Lower leg skin (tissue), 3 donors: Measurements from ENCODE around the gene FMNL2.

Experiments
- CTCF ChIP-seq, 3 donors: fragments of 450-650 bp; IDR thresholded peaks; one replicate each; pipeline ENCODE4 v1.5.1; 2016; ENCODE audit warnings: antibody characterized with exemption in 3 of 3, mild to moderate bottlenecking in 3 of 3, moderate library complexity in 2 of 3
- POLR2A ChIP-seq, 2 donors: fragments of 450-650 bp; IDR thresholded peaks; one replicate each; pipeline ENCODE4 v1.6.1; 2016 to 2017; ENCODE audit warnings: antibody characterized with exemption in 2 of 2, mild to moderate bottlenecking in 1 of 2, moderate library complexity in 1 of 2

- TF ChIP-seq CTCF (IDR thresholded peaks at IDR 0.05) (no peak), POLR2A (IDR thresholded peaks at IDR 0.05) (no peak)
These were observed 223.4 kb downstream of the FMNL2 start for GRCh38 chr2:152558158-152558984.
